HL-60 (cell line): ENCODE measurements around the gene DNAJC15.
"Not testable (repeated sequence)": the region's sequence is repeated elsewhere in the genome, so short reads cannot be mapped to it uniquely, and the experiment has no call there.

Experiments
- CTCF ChIP-seq: IDR thresholded peaks from one replicate; pipeline ENCODE4 v1.5.1; 2011; ENCODE audit warnings: low read length, control low read depth, inconsistent platforms; ENCODE audit not compliant: insufficient read depth
- POLR2AphosphoS5 ChIP-seq: IDR thresholded peaks from 2 replicates; pipeline ENCODE4 v1.6.1; 2012; ENCODE audit warnings: low read depth

- TF ChIP-seq CTCF, POLR2AphosphoS5: not testable (repeated sequence)
Observed at GRCh38 chr13:42991233-42991897, 32.0 kb upstream of the DNAJC15 start.
